Activated CD4-positive, alpha-beta T cell treated with anti-CD3 and anti-CD28 coated beads, Interleukin-2, amount 50 U/mL, for 16 hours (primary cell): Measurements from ENCODE around the gene SFI1.
"Not testable (repeated sequence)": the region's sequence is repeated elsewhere in the genome, so short reads cannot be mapped to it uniquely, and the experiment has no call there.

Source experiments
- DNase-seq: peaks from one replicate; pipeline ENCODE4 v3.0.0-alpha.2; 2020

Gene SFI1

DNA sequence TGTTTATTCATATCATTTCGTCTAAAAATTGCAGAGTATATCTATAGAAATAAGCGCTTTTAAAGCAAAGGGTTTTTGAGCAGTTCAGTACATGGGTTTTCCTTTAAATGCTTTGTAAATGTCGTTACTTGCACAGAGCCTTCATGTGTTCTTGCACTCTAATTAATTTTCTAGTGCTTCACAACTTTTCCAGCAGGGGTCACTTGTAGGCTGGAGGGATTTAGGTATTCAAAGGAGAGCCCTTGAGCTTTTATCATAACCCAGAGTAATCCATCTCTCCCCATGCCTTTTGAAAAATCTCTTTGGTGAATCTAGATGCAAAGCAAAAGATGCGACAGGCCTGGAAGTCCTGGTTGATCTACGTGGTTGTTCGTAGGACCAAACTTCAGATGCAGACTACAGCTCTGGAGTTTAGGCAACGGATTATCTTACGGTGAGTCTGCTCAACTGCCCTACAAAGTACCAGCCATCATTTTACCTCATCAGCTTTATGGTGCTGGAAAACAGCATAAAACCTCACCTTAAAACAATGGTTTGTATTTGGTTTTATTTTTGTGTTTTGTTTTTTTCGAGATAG is 60.4 kb downstream of the SFI1 start:
- DNase-seq, result peak; percentile 36

DNA sequence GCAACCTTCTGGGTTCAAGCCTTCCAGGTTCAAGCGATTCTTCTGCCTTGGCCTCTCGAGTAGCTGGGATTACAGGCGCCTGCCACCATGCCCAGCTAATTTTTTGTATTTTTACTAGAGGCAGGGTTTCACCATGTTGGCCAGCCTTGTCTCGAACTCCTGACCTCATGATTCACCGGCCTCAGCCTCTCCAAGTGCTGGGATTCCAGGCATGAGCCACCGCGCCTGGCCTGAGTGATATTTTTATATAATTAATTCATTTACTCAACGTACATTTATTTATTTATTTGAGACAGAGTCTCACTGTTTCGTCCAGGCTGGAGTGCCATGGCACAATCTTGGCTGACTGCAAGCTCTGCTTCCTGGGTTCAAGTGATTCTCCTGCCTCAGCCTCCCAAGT is 62.2 kb downstream of the SFI1 start:
- not testable (repeated sequence) for DNase-seq

DNA sequence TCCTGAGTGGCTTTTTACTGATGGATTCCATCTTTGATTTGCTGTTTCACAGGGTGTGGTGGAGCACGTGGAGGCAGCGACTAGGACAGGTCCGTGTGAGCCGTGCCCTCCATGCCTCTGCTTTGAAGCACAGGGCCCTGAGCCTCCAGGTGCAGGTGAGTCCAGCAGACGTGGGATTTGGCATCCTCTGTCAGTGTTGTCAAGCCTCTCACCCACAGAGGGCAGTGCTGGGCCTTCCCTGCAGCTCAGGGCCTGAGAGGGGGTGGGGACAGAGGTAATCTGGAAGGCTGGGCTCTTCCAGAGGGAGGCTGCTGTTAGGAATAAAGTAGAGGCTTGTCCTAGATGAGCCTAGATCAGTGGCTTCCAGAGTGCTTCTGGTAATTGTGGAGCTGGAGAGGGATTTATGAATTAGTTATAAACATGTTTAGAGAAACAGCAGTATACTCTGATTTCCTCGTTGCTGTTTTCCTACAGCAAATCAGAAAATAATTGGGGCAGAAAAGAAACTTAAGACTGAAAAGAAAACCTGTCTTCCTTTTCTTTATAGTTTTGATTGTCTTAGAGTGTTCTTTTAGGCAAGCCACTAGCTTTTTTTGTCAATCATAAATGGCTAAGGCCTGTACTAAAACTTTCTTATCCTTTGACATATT is 65.0 kb downstream of the SFI1 start:
- peak; percentile 56 for DNase-seq

DNA sequence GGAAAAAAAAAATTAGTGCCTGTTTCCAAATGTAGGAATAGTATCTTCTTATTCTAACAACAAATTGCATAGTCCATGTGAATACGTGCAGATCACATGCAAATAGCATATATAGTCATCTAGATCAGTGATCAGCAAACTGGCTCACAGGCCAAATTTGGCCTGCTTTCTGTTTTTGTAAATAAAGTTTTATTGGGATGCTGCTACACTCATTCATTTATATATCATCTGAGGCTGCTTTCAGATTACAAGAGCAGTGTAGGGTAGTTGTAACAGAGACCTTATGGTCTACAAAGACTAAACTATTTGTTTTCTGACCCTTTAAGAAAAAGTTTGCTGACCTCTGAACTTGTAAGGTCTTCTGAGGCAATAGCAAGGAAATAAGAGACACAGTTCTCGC is 65.6 kb downstream of the SFI1 start:
- DNase-seq, result no peak

DNA sequence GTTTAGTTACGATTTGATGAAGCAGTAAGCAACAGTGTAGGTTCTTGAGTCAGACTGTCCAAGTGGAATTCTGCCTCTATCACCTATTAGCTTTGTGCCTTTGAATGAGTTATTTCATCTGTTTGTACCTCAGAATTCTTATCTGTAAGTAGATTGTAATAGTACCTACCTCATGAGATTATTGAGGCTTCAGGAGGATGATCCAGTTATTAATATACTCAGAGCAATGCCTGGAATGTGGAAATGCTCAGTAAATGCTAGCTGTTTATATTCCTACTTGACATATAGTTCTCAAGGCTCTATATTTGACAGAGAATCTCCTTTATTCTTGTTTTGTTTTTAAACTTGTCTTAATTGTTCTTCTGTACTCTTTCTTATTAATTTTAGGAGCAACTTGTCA is 70.1 kb downstream of the SFI1 start:
- DNase-seq, result no peak

DNA sequence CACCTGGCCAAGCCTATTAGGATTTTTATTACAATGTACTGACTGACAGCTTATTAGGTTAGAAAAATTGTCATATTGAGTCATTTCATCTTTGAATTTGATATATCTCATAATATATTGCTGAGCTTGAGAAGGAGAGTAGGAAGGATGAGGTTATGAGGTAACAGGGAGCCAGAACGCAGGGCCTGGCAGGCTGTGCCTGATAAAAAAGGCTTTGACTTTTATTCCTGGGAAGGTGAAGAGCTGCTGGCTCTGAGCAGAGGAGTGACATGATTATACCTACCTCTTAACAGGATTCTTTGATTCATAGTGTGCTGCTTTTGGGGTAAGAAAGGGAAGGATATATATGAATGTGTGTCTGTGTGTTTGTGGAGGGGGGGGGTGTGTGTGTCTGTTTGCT is 70.9 kb downstream of the SFI1 start:
- no peak for DNase-seq

DNA sequence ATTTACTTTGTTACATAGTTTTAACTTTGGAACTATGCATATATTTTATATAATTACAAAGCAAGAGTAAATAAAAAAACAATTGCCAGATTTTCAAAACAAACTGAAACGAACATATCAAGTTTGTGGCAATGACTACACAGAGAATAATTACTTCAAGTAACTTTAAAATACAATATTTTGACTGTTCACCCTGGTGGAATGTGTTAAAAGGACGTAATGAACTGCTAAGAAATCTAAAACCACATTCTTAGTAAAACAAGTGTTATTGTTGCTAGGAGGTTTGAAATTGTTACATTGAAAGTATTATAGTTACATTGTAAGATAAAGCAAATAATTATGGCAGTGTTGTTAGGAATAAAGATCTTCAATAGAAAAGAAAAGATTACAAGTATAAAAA is 71.4 kb downstream of the SFI1 start:
- DNase-seq, result no peak

DNA sequence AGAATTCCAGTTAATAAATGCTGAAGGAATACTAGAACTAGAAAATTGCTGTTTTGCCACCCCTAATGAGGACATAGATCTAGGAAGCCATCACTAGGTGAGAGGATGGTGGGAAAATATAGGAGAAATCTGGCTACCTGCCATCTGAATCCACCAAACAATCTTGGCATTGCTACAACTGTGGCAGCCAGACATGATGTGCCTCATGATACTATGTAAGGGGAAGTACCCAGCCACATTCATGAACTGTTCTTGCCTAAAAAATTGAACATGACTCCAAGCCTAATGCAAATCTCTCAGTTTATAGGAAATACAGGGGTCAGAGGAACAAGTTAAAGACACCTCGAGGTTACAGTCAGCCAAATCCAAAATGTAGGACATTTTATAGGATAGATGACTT is 72.8 kb downstream of the SFI1 start:
- no peak for DNase-seq

DNA sequence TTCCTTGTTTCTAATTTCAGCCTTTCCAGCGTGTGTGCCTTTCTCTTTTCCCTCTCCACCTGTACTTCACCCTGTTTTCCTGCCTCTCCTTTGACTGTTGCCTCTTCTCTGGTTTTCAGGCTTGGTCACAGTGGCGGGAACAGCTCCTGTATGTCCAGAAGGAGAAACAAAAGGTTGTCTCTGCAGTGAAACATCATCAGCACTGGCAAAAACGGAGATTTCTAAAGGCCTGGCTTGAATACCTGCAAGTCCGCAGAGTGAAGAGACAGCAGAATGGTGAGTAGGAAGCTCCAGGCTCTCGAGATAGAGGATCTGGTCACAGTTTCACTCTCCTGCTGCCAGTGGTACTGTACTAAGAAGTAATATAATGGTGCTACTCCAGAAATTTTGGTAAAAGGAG is 76.6 kb downstream of the SFI1 start:
- DNase-seq, result no peak

DNA sequence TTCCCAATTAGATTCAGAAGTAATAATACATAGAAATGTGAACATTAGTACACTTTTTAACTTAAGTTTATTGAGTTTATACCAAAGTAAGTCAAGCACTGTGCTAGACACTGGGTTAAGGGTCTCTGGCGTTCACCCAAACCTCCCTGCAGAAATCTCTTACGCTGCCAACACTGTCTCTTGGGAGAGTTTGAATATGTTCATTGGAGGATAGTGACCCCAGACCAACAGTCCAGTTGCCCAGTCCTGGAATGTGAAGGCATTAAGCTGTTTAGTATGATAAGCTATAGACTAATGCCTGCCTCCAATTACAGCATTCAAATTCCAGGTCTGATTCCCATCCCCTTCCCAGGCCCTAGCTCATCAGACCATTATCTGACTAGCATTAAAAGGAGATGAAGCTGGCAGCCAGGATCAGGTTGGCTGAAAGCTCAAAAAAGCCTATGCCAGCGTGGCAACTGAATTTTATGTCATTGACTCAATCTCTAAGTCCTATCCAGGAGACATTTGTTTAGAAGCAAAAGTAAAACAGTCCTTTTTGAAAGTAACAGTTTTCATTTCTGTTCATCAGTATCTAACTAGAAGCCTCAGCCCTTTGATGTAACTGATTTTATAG is 77.8 kb downstream of the SFI1 start:
- no peak for DNase-seq

DNA sequence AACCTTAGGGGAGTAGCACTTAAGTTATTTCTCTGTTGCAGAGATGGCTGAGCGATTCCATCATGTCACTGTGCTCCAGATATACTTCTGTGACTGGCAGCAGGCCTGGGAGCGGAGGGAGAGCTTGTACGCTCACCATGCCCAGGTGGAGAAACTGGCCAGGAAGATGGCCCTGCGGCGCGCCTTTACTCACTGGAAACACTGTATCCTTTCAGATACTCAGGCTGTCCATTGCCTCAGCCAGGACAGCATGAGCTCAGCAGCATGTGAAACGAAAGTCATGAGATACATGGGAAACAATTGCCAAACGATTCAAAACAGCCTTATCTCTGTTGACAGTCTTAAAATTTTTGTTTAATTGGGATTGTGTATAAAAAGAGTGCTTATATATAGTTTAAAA is 78.9 kb downstream of the SFI1 start:
- no peak for DNase-seq

DNA sequence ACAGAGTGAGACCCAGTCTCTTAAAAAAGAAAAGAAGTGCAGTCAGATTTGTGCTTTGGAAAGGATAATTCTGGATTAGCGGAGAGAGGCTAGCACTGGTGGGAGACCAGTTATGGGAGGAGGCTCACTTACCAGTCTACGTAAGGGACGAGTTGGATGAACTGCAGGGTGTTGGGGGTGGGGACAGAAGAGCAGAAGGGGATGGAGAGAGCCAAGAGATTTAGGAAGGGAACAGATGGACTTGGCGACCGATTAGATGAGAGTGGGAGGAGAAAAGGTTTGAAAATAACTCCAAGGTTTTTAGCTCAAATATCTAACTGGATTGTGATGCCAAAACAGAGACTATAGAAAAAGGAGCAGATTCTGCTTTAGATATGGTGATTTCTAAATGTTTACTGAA is 81.4 kb downstream of the SFI1 start:
- DNase-seq, result no peak

DNA sequence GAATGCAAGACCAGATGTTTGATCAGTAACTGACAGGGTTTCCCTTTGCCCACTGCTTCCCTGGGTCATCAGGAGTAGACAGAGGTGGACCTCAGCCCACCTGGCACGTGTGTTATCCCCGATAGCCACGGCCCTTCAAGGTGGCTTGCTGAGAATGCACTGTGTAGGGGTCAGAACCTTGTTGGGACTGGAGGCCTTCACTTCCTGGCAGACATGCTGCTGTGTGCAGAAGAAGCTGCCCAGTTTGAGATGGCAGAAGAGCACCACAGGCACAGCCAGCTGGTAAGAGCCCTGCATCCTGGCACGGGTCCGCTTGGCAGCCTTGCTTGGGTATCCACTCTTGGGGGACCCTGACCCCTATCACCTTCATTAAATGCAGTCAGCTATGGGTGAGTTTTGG is 81.8 kb downstream of the SFI1 start:
- no peak for DNase-seq

DNA sequence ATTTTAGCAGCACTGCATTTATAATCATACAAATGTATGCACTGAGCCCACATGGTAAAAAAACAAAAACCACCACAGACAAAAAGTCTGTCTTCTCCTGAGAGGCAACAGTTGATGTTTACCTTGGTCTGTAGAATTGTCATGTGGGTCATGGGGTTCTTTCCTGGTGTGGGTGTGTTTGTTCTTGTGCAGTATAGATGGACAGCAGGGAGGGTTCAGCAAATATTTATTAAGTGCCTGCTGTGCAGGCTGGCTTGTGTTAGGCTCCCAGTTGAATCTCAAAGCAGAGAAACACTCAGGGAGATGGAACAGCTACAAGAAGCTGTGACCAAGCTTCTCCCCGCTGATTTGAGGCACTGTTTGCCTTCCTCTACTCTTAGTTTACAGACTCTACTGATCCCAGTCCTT is 83.5 kb downstream of the SFI1 start:
- DNase-seq, result no peak

DNA sequence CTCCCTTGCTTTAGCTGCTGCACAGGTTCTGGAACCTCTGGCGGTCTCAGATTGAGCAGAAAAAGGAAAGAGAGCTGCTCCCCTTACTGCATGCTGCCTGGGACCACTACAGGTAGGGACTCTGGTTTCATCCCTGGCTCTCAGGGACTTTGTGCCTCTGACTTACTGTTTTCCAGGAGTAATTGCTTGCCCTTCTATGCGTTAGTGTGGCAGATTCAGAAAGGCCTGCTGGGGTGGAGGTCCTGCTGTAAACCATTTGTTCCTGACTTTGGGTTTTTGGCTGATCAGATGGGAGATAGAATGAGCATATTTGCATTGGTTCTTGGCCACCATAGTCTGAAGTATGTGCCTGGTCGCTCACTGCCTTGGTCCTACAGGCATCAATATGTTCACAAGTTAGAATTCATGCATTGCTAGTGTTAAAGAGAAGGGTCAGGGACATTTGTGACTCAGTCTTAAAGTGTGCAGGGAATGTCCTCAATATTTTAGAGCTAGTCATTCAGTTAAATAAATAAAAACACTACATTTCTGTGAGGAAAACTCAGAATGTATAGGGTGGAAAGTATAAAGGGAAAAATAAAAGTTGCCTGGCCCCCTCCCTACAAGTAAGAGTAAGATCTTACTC is 87.6 kb downstream of the SFI1 start:
- DNase-seq, result no peak

DNA sequence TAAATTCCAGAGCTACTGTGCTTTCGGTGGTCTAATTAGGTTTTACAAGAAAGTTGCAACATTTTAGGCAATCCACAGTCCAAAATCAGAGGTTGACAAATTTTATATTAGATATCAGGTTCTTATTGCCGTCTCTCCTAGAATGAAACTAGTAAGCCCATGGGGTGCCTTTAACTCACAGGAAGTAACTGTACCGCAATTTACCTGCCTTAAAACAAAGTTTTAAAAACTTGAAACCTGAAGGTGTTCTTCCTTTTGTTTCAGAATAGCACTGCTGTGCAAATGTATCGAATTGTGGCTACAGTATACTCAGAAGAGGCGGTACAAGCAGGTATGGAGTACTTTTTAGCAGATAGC is 88.4 kb downstream of the SFI1 start:
- peak; percentile 8 for DNase-seq

DNA sequence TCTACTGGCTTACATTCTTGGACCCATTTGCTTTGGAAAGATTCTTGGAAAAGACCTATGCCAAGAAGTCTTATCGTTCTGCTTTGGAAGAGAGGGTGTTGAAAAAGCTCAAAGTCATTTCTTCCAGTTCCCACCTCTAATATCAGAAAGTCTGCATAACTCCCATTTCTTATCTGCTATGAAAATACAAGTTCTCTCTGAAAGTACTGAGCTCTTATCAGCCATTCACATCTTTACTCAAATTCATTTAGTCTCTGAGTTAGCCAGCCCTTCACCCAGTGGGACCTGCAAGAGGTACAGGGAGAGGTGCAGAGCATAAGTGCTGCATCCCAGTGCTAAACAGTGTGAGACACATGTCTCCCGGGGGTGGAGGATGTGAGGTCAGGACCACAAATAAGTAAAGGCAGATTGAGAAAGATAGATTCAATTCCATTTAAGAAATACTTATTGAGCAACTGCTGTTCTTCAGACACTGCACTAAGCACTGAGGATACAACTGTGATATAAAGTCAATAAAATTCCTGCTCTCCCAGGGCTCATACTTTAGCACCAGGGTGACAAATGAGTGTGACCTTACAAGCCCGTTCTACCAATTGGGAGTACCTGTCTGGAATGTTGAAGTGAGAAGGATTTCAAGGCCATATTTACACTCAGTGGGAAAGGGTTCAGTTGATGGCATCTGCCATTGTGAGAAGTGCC is 89.0 kb downstream of the SFI1 start:
- DNase-seq, result peak; percentile 60

DNA sequence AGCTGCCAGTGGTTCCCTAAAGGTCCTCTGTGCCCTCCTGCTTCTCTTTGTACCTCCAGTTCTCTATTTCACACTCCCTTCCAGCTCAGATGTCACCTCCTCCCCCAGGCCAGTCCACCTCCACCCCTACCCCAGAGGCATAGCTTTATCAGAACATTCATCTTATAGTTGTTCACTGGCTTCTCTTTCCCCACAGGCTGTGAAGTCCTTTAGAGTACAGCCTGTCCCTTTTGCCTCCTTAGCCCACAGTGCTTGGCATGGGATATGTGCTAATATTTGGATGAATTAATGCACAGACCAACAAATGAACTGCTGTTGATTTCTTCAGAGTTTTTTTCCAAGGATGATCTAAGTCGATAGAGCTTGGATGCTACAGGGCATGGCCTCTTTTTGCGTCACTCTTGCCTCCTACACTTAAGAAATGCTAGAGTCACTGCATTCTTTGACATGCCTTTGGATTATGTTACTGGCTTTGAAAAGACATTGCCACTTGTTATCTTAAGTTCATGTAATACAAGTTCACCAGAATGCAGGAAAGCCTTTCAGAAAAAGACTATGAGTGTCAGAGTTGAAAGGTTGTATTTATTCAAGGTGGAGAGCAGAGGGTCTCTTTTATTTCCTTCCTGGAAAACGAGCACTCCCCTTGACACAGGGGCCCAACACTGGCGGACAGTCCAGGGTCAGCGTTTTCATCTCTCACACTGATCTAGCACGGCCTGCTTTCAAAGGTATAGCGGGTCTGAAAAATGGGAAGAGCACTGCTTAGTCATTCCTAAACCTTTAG is 90.0 kb downstream of the SFI1 start:
- no peak for DNase-seq

DNA sequence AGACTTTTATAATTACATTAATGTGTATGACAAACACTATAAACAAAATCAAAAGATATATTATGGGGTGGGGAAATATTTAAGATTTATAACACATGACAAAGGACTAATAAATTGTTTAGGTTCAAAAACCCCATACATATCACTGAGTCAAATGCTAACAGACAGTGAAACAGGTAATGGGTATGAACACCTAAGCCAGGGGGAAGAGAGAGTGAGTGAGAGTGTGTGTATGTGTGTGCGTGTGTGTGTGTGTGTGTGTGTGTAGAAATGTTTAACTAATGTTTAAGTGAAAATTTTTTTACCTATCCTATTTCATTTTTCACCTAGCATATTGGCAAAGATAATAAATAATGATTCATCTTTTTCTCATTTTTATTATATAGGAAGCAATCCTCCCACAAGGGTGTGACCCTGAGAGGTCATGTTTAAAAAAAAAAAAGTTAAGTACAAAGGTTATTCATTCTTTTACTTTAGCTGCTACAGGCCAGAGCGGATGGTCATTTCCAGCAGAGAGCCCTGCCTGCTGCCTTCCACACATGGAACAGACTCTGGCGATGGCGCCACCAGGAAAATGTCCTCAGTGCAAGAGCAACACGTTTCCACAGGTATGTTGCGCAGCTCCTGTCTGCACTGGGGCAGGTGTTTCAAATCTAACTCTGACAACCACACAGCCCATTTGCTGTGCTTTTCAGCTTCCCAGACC is 92.8 kb downstream of the SFI1 start:
- DNase-seq, result no peak

DNA sequence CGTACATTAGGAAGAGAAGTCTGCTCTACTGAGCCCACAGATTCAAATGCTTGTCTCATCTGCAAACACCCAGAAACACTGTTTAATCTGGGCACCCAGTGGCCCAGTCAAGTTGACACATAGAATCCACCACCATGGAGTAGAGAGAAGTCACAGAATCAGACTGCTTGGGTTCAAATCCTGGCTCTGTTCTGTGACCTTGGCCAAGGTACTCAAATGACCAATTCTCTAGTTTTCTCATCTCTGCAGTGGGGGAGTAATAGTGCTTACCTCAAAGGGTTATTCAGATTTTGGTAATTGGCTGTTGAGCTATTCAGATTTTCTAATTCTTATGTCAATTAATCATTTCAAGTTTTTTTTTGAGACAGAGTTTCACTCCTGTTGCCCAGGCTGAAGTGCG is 93.8 kb downstream of the SFI1 start:
- not testable (repeated sequence) for DNase-seq

DNA sequence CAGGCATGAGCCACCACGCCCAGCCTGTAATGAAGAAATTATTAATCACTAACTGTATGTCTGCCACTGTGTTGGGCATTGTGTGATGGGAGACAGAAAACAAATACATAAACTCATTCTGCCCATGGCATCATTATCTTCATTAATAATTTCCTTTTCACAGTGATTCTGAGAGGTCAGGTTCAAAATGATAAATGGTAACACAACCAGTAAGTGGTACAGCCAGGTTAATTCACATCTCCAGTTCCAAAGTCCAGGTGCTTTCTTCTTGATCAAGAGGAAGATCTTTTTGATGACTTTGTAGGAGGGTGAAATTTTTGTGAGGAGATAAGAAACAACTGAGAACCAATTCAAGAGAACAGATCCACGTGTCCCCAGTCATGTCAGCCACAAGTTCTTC is 98.9 kb downstream of the SFI1 start:
- no peak for DNase-seq

DNA sequence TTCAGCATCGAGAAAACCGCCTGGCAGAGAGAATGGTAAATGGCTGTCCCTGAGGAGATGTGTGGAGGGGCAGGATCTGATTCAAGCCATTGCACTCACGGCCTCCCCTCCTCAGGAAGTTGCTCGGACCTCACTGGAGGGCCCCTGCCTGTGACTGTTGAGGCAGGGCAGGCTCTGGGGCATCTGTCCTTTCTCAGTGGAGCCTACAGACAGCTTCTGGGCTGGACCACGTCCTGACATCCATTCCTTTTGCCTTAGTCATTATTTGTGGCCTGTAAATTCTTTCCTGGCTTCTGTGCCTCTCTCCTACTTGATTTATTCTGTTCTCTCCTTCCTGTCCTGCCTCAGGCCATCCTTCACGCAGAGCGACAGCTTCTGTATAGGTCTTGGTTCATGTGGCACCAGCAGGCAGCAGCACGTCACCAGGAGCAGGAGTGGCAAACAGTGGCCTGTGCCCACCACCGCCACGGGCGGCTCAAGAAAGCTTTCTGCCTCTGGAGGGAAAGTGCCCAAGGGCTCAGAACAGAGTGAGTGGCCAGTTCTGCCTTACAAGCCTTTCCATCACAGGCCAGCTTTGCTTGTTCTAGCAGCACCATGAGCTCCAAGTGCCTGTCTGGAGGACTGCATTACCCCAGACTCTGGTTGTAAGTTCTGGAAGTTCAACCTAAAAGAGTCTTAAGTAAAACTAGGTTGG is 106.1 kb downstream of the SFI1 start:
- DNase-seq, result no peak
